22Rv1 (cell line): ENCODE data around the gene RNH1.

Experiments used
- CTCF ChIP-seq: fragments of 450-650 bp; IDR thresholded peaks from 2 replicates; pipeline ENCODE4 v1.5.1; 2017; ENCODE audit warnings: mild to moderate bottlenecking
- ZFX ChIP-seq: fragments of 450-650 bp; IDR thresholded peaks from 2 replicates; pipeline ENCODE4 v1.6.1; 2017; ENCODE audit warnings: antibody characterized with exemption, borderline replicate concordance

GRCh38 chr11:488062-488461, 19.0 kb downstream of the RNH1 start:
- TF ChIP-seq CTCF: no peak
- TF ChIP-seq ZFX: no peak
